GM12865 (cell line): ENCODE data around the gene NCAPG2.
"Not testable (repeated sequence)": the region's sequence is repeated elsewhere in the genome, so short reads cannot be mapped to it uniquely, and the experiment has no call there.

Experiments used
- DNase-seq: peaks from one replicate; pipeline ENCODE4 v3.0.0; 2010; ENCODE audit warnings: low read depth
- H3K4me3 ChIP-seq: 2 replicates; pipeline ENCODE4 v1.5.1; 2011; ENCODE audit warnings: mild to moderate bottlenecking, low read depth, low read length, control low read depth
- TF ChIP-seq, protein P1 (sequence below): IDR thresholded peaks from 2 replicates; pipeline ENCODE4 v1.5.1; 2011; ENCODE audit warnings: low read length, control low read depth, low read depth, inconsistent platforms; ENCODE audit not compliant: insufficient read depth; ENCODE audit errors: missing control alignments

The NCAPG2 gene

DNA sequence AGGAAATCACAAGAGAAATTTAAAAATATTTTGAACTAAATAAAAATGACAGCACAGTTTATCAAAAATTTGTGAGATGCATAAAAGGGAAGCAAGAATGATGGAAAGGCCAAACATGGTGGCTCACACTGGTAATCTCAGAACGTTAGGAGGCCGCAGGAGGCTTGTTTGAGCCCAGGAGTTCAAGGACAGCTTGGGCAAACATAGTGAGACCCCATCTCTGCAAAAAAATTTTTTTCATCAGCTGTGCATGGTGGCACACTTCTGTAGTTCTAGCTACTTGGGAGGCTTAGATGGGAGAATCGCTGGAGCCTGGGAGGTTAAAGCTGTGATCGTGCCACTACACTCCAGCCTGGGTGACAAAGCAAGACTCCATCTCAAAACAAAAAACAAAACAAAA lies 62.5 kb downstream of the NCAPG2 start:
- TF ChIP-seq, protein P1, sequence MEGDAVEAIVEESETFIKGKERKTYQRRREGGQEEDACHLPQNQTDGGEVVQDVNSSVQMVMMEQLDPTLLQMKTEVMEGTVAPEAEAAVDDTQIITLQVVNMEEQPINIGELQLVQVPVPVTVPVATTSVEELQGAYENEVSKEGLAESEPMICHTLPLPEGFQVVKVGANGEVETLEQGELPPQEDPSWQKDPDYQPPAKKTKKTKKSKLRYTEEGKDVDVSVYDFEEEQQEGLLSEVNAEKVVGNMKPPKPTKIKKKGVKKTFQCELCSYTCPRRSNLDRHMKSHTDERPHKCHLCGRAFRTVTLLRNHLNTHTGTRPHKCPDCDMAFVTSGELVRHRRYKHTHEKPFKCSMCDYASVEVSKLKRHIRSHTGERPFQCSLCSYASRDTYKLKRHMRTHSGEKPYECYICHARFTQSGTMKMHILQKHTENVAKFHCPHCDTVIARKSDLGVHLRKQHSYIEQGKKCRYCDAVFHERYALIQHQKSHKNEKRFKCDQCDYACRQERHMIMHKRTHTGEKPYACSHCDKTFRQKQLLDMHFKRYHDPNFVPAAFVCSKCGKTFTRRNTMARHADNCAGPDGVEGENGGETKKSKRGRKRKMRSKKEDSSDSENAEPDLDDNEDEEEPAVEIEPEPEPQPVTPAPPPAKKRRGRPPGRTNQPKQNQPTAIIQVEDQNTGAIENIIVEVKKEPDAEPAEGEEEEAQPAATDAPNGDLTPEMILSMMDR = no peak
- DNase-seq = no peak
- H3K4me3 ChIP-seq = no peak overlapping the region

DNA sequence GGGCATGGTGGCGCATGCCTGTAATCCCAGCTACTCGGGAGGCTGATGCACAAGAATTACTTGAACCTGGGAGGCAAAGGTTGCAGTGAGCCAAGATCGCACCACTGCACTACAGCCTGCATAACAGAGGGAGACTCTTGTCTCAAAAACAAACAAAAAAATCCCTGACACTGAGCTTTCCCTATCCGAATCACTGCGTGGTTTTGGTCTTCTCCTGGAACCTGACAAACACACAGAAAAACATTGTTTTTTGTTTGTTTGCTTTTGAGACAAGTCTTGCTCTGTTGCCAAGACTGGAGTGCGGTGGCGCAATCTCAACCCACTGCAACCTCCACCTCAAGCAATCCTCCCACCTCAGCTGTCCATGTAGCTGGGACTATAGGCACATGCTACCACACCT lies 66.6 kb downstream of the NCAPG2 start:
- H3K4me3 ChIP-seq = no peak overlapping the region
- DNase-seq = no peak
- TF ChIP-seq, protein P1 = no peak

DNA sequence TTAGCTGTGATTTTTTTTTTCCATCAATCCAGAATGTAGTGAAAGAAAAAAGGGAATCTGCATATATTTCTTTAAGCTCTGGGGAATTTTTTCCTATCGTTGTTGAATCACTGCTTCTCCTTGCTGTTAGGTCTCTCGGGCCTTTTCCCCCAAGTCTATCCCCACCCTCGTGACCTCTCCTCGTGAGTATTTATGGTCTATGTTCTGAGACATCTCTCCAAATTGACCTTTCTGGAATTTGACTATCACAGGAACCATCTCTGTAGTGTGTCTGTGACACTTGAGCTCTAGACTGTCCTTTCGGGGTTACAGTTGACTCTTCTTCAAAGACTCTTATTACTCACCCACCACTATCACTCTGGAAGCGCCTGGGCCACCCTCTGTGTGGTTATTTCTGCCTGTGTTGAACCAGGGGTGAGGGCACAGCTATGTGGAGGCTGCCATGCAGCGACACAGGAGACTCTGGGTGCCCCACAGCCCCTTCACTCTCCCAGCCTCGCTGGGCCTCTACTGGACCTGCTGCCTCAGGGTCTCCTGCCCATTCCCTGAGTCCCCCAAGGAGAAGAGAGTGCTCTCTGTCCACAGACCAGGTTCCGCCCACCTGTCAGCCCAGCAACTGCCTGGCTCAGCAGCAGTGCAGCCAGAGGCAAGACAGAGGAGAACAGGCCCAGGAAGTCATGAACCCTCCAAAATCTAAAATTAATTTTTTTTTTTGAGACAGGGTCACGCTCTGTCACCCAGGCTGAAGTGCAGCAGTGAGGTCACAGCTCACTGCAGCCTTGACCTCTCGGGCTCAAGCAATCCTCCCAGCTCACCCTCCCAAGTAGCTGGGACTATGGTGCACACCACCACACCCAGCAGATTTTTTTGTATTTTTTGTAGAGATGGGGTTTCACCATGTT lies 71.3 kb downstream of the NCAPG2 start:
- no peak overlapping the region for H3K4me3 ChIP-seq
- peak; percentile 21 for DNase-seq
- TF ChIP-seq, protein P1 = no peak

DNA sequence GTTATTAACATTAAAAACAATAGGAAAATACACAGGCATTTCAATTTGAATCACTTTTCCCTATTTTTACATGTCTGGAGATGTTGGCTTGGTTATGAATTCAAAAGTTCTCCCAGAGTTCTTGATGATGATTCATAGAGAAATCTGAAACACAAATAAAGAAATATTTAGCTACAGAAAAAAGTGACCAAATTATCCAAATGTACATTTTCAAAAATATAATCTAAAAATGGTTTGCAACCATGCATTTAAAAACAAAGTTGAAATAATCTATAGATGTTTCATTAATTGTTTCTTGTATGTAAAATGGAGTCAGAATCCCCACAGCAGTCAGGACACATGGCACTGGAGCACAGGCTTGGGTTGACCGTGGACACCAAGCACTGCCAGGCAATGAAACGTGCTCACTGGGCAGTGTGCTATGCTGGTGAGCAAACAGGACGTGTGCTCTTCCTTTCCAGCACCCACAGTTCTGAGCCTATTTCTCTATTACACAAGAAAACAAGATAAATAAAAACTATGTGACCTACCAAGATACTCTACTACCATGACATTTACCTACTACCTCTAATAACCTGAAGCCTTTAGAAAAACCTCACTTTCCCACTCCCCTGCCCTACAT lies 72.9 kb downstream of the NCAPG2 start:
- TF ChIP-seq, protein P1 = no peak
- H3K4me3 ChIP-seq = no peak overlapping the region
- DNase-seq = no peak

DNA sequence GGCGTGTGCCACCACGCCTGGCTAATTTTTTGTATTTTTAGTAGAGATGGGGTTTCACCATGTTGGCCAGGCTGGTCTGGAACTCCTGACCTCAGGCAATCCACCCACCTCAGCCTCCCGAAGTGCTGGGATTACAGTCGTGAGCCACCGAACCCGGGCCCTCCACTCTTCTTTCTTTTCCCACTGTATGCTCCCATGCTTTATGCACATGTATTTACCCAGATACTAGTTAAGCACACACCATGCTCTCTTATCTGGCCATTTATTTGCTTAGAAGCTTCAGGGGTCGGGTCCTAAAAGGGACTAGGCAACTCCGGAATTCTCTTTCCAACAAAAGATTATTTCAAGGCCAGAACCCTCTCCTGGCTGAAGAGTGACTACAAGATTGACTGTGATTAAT lies 78.3 kb downstream of the NCAPG2 start:
- not testable (repeated sequence) for DNase-seq, H3K4me3 ChIP-seq

DNA sequence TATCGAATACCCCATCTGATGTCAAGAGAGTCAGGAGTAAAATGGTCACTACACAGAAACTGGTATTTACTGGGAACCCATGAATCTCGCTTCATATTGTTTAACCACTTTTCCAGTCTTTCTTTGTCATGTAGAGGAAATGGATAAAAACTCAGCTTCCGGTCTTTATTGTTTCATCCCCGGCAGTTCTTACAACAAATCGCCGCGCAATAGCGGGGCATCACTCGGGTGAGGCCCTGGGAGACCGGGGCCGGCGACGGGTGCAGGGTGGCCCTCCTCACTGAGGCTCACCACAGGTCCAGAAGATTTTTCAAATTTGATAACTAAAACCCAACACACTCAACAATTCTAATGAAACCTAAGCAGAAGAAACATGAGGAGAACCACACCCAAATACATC lies 81.4 kb downstream of the NCAPG2 start:
- TF ChIP-seq, protein P1 = no peak
- no peak for DNase-seq

DNA sequence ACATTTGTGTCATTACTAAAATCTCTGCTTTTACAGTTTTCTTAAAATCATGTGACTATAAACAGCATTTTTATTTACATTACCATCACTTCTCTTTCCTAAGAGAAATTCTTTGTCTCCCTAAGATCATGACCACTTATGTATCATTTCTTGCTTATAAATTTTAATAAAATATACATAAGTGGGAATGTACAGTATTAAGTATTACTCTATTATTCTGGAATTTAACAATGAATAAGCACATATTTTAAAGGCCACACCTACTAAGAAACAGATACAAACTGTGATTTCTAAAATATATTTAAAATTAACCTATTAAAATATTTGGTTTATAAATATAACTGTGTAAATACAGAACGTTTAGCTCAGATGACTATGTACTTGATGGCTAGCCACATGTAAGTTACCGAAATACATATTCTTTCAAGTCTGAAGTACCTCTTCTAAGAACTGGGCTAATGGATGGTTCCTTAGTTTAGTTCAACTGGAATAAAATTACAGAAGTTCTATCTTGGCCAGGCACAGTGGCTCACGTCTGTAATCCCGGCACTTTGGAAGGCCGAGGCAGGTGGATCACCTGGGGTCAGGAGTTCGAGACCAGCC lies 83.7 kb downstream of the NCAPG2 start:
- no peak for DNase-seq
- TF ChIP-seq, protein P1 = no peak
- no peak overlapping the region for H3K4me3 ChIP-seq

More for the DNA sequence above, 81.4 kb downstream of the NCAPG2 start:
- H3K4me3 ChIP-seq = no peak overlapping the region
